ENCODE results near the gene NRL.

GRCh38 chr14:24123424-24124417, 9.0 kb upstream of the NRL start:
- no peak for TF ChIP-seq CTCF (conservative IDR thresholded peaks at IDR 0.05; ENCODE audit: low read length)
- no peak for TF ChIP-seq EZH2phosphoT487 (IDR thresholded peaks at IDR 0.05; ENCODE audit: borderline replicate concordance)
